Measurements from ENCODE around the gene ACSM2A. TPM values are rescaled to one million over a fixed set of nuclear protein-coding genes. Genes with fewer than 3 reads are reported as not detected.
"Not testable (repeated sequence)": the region's sequence is repeated elsewhere in the genome, so short reads cannot be mapped to it uniquely, and the experiment has no call there.

ACSM2A gene
- total RNA-seq, 1 experiment from 2014 or later: not detected

DNA sequence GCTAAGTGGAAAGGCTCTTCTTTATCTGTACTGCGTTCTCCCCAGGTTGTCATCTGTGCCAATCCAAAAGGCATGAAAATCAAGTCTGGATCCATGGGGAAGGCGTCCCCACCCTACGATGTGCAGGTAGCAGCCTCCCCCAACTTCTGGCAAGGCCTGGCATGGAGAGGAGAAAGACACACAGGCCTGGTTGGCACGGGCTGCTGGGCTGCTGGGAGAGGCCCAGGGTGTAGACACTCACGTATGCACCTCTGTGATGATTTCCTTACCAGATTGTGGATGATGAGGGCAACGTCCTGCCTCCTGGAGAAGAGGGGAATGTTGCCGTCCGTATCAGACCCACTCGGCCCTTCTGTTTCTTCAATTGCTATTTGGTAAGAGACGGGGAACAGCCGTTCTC, 20.4 kb upstream of the ACSM2A start:
- H3K27me3 ChIP-seq (ENCODE audit: control insufficient read depth, insufficient read depth, low read length): peaks cover 2% of the 10 kb centered on the region
- H3K36me3 ChIP-seq (ENCODE audit: control insufficient read depth, insufficient read depth, low read length): no peaks in the 10 kb centered on the region
- POLR2A ChIA-PET: no interaction called here
- ATAC-seq: peak; percentile 45; the same call in 1 of the 2 replicates
- H3K27ac ChIP-seq (ENCODE audit: low read length): no peak overlapping the region
- H3K4me1 ChIP-seq (ENCODE audit: control insufficient read depth, insufficient read depth, low read length): no peaks in the 10 kb centered on the region
- TF ChIP-seq, protein P1, sequence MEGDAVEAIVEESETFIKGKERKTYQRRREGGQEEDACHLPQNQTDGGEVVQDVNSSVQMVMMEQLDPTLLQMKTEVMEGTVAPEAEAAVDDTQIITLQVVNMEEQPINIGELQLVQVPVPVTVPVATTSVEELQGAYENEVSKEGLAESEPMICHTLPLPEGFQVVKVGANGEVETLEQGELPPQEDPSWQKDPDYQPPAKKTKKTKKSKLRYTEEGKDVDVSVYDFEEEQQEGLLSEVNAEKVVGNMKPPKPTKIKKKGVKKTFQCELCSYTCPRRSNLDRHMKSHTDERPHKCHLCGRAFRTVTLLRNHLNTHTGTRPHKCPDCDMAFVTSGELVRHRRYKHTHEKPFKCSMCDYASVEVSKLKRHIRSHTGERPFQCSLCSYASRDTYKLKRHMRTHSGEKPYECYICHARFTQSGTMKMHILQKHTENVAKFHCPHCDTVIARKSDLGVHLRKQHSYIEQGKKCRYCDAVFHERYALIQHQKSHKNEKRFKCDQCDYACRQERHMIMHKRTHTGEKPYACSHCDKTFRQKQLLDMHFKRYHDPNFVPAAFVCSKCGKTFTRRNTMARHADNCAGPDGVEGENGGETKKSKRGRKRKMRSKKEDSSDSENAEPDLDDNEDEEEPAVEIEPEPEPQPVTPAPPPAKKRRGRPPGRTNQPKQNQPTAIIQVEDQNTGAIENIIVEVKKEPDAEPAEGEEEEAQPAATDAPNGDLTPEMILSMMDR (IDR thresholded peaks at IDR 0.05): no peak
- TF ChIP-seq SIN3A (IDR thresholded peaks at IDR 0.05; ENCODE audit: borderline replicate concordance, insufficient read depth, low read depth, low read length) (no peak), POLR2AphosphoS5 (IDR thresholded peaks at IDR 0.05; ENCODE audit: low read depth, low read length) (no peak), TCF7L2 (IDR thresholded peaks at IDR 0.05; ENCODE audit: low read depth, low read length) (no peak)
- TF ChIP-seq, protein P2, sequence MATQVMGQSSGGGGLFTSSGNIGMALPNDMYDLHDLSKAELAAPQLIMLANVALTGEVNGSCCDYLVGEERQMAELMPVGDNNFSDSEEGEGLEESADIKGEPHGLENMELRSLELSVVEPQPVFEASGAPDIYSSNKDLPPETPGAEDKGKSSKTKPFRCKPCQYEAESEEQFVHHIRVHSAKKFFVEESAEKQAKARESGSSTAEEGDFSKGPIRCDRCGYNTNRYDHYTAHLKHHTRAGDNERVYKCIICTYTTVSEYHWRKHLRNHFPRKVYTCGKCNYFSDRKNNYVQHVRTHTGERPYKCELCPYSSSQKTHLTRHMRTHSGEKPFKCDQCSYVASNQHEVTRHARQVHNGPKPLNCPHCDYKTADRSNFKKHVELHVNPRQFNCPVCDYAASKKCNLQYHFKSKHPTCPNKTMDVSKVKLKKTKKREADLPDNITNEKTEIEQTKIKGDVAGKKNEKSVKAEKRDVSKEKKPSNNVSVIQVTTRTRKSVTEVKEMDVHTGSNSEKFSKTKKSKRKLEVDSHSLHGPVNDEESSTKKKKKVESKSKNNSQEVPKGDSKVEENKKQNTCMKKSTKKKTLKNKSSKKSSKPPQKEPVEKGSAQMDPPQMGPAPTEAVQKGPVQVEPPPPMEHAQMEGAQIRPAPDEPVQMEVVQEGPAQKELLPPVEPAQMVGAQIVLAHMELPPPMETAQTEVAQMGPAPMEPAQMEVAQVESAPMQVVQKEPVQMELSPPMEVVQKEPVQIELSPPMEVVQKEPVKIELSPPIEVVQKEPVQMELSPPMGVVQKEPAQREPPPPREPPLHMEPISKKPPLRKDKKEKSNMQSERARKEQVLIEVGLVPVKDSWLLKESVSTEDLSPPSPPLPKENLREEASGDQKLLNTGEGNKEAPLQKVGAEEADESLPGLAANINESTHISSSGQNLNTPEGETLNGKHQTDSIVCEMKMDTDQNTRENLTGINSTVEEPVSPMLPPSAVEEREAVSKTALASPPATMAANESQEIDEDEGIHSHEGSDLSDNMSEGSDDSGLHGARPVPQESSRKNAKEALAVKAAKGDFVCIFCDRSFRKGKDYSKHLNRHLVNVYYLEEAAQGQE (IDR thresholded peaks at IDR 0.05; ENCODE audit: insufficient read depth in 1 of 2, low read depth in 2 of 2, low read length in 1 of 2): no peak
- in situ Hi-C loops (cut with HindIII; ENCODE audit: low pct_unique_long_range_greater_than_20kb, low sequenced_read_pairs): no loop called here
- BruUV-seq (replicated peaks): no TSS peak
- H3K4me3 ChIP-seq (ENCODE audit: low read depth in 2 of 2, low read length in 2 of 2): no peak overlapping the region
- H3K9me3 ChIP-seq (ENCODE audit: control insufficient read depth, insufficient read depth, low read depth, low read length): no peaks in the 10 kb centered on the region
- DNase-seq (ENCODE audit: low read depth, low spot score): no peak
- intact Hi-C loops (cut with micrococcal nuclease; ENCODE audit: unreplicated experiment): no loop called here
- CTCF ChIA-PET: no interaction called here

DNA sequence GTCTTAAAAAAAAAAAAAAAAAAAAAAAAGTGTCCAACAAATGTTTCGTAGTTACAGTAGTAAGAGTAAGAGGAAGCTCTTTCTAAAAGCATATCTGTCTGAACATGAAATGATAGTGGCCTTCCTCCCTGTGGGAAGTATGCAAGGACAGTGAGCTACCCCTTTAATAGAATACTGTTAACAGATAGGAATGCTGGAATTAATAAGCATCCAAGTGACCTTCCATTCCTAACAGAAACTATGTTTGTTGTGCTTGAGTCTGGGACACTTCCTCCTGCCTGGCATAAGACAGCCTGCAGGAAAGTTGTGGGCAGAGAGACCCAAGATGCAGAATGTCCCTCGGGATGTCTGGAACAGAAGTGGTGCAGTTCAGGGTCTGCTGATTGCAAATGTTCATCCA, 12.4 kb upstream of the ACSM2A start:
- H3K4me3 ChIP-seq (ENCODE audit: low read depth in 2 of 2, low read length in 2 of 2); DNase-seq (ENCODE audit: low read depth, low spot score); ATAC-seq; BruUV-seq (replicated peaks); H3K36me3 ChIP-seq (ENCODE audit: control insufficient read depth, insufficient read depth, low read length); CTCF ChIA-PET; H3K27ac ChIP-seq (ENCODE audit: low read length); intact Hi-C loops (cut with micrococcal nuclease; ENCODE audit: unreplicated experiment); H3K4me1 ChIP-seq (ENCODE audit: control insufficient read depth, insufficient read depth, low read length); H3K9me3 ChIP-seq (ENCODE audit: control insufficient read depth, insufficient read depth, low read depth, low read length); in situ Hi-C loops (cut with HindIII; ENCODE audit: low pct_unique_long_range_greater_than_20kb, low sequenced_read_pairs); POLR2A ChIA-PET; H3K27me3 ChIP-seq (ENCODE audit: control insufficient read depth, insufficient read depth, low read length): not testable (repeated sequence)

DNA sequence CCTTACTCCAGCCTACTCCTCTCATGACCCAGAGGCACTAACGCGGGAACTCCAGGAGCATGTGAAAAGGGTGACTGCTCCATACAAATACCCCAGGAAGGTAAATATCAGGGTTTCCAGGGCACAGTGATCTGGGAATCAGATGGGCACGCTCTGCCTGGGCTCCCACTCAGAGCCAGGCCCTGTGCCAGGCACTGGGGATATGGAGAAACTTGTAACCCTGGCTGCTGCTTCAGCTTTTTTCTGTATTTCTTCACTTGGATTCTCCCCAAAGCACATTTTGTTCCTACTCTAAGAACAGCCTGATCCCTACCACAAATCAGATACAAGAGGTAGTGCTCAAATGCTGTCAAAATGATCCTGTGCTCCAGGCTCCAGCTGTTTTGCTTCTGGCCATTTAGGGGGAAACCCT, 11.5 kb upstream of the ACSM2A start:
- DNase-seq (ENCODE audit: low read depth, low spot score); H3K27ac ChIP-seq (ENCODE audit: low read length); ATAC-seq; CTCF ChIA-PET; BruUV-seq (replicated peaks); H3K4me3 ChIP-seq (ENCODE audit: low read depth in 2 of 2, low read length in 2 of 2); POLR2A ChIA-PET; H3K27me3 ChIP-seq (ENCODE audit: control insufficient read depth, insufficient read depth, low read length); H3K4me1 ChIP-seq (ENCODE audit: control insufficient read depth, insufficient read depth, low read length); intact Hi-C loops (cut with micrococcal nuclease; ENCODE audit: unreplicated experiment); in situ Hi-C loops (cut with HindIII; ENCODE audit: low pct_unique_long_range_greater_than_20kb, low sequenced_read_pairs); H3K9me3 ChIP-seq (ENCODE audit: control insufficient read depth, insufficient read depth, low read depth, low read length); H3K36me3 ChIP-seq (ENCODE audit: control insufficient read depth, insufficient read depth, low read length): not testable (repeated sequence)

DNA sequence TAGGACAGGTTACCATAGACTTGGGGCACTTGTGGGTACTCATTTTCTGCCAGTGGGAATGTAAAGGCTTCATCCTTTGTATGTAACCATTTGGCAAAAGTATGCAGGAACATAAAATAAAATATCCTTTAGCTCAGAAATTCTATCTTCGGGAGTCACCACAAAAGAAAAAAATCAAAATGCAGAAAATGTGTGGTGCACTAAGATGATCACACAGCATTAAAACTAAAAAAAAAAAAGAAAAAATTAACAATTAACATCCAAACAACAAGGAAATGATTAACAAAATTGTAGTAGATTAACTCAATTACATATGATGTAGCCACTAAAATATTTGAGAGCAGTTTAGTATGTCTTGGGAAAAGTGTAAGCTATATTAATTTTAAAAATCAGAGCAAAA, 10.6 kb upstream of the ACSM2A start:
- H3K36me3 ChIP-seq (ENCODE audit: control insufficient read depth, insufficient read depth, low read length); CTCF ChIA-PET; ATAC-seq; in situ Hi-C loops (cut with HindIII; ENCODE audit: low pct_unique_long_range_greater_than_20kb, low sequenced_read_pairs); H3K27me3 ChIP-seq (ENCODE audit: control insufficient read depth, insufficient read depth, low read length); H3K9me3 ChIP-seq (ENCODE audit: control insufficient read depth, insufficient read depth, low read depth, low read length); H3K4me3 ChIP-seq (ENCODE audit: low read depth in 2 of 2, low read length in 2 of 2); intact Hi-C loops (cut with micrococcal nuclease; ENCODE audit: unreplicated experiment); H3K27ac ChIP-seq (ENCODE audit: low read length); H3K4me1 ChIP-seq (ENCODE audit: control insufficient read depth, insufficient read depth, low read length); DNase-seq (ENCODE audit: low read depth, low spot score); BruUV-seq (replicated peaks): not testable (repeated sequence)
- POLR2A ChIA-PET: interaction anchor here (0.6 kb wide), 1 partner anchor 20 kb away, joined by 9 read pairs; no protein-coding TSS in a partner anchor

Data from Panc1 (cell line).